GM12892 (cell line): ENCODE measurements around the gene HUNK.

Experiments
- POLR2A ChIP-seq: IDR thresholded peaks from 2 replicates; pipeline ENCODE4 v1.6.1; 2011; ENCODE audit warnings: low read depth, low read length, control low read depth
- TAF1 ChIP-seq: IDR thresholded peaks from 2 replicates; pipeline ENCODE4 v1.6.1; 2011; ENCODE audit warnings: low read depth, mild to moderate bottlenecking, control low read depth, low read length, borderline replicate concordance

GRCh38 chr21:31895077-31895835 lies 22.4 kb downstream of the HUNK start:
- TF ChIP-seq POLR2A (no peak), TAF1 (no peak)
